Bone marrow (tissue), 2 donors: ENCODE results near the gene ACE.
A peak's percentile ranks its signal among the peaks of the same experiment; 100 is the strongest.
"Not testable (repeated sequence)": the region's sequence is repeated elsewhere in the genome, so short reads cannot be mapped to it uniquely, and the experiment has no call there.

Source experiments
- DNase-seq, 2 donors: peaks; one replicate each; lab custom pipeline; 2025; lab: John Stamatoyannopoulos, UW

The ACE gene

DNA sequence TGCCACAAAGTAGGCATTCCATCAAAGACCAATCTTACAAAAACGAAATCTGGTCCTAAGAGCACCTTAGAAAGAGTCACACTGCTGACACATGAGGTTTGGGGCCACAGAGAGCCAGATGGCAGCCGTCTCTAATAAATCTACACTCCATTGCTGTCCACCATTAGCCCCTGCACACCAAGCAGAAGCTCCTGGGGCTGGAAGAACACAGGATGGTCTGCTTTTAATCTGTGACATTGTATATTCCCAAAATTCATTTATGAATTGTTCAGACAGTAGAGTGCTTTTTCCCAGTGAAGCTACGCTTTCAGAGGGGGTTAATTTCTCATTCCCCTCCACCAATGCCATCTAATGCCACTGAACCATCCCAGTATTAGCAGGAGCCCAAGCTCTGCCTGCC, 32.4 kb upstream of the ACE start:
- DNase-seq: no peak

- no peak for DNase-seq
These were observed 31.8 kb upstream of the ACE start for GRCh38 chr17:63445065-63445464.

GRCh38 chr17:63445571-63445953, 31.3 kb upstream of the ACE start:
- no peak for DNase-seq

DNA sequence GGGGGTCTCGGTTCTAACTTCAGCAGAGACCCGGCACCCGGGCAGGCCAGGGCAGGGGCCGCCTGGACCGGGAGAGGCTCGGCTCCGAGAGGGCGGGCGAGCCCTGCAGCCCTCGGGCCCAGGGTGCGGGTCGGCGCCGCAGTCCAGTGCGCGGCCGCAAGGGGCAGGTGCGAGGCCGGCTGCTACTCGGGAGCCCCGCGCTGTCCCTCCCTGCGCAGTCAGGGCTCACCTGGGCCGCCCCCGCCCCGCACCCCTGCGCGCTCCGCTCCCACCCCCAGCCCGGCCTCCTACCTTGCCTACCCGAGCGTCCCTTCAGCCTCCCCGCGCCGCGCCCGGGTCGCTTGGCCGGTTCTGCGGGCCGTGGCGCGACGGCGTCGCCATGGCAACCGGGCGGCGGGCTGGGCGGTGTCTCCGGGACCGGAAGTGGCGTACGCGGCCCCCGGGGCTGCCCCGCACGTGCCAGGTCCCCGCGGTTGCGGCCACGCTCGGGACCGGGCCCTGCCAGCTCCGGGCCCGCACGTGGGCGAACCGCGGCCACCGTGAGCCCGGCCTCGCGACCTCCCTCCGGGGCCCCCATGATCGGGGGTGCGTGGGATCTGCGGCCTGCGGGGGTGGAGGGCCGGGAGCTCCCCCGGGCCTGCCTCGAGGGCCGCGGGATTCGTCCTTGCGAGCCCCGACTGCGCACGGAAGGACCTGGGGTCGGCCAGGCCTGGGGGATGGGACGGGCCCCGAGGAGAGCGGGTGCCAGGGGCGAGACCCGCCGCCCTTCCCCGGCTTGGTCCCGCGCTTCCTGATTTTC, 30.7 kb upstream of the ACE start, which contains the start of gene CYB561:
Gene CYB561 (minus strand): TSS at position 353 of the 799 bp plus-strand sequence. CDS start 8,759 bp downstream, outside the sequence.
- peak in 1 of 2 donors; percentile 81 for DNase-seq

DNA sequence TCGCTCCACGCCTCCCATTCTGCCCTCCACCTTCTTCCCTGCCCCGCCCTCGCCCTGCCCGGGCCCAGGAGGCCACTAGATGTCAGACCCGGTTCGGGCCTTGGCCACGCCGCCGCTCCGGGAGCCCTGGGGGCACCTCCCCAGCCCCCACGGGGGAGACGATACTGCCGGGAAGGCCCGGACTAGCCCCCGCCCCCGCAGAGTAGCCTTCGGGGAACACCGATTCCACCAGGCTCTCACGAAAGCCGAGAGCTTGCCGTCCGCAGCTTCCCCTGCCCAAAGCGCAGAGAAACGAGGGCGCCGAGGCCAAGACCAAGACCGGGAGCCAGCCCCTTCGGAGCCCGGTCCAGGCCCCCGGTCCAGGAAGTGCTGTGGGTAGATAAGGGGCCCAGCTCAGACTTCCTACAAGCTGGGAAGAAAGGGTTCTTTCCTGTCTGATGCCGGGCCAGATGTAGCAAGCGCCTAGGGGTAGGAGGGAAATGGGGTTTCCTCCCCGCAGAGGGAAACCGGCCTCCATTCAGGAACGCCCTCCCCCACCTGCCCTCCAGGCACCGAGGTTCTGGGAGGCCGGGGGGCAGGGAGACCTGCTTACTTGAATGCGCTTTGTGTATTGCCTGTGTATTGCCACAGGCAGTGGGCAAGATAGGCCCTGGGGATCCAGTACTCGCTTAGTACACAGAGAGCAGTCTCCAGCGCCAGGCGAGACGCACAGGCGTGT, 29.9 kb upstream of the ACE start:
- peak; percentile 66 to 76 for DNase-seq

GRCh38 chr17:63447471-63448009, 29.3 kb upstream of the ACE start:
- DNase-seq: no peak

- DNase-seq: no peak
These were observed 28.2 kb upstream of the ACE start for GRCh38 chr17:63448655-63449054.

- peak in 1 of 2 donors; percentile 65 for DNase-seq
These were observed 26.3 kb upstream of the ACE start for GRCh38 chr17:63450551-63450950.

DNA sequence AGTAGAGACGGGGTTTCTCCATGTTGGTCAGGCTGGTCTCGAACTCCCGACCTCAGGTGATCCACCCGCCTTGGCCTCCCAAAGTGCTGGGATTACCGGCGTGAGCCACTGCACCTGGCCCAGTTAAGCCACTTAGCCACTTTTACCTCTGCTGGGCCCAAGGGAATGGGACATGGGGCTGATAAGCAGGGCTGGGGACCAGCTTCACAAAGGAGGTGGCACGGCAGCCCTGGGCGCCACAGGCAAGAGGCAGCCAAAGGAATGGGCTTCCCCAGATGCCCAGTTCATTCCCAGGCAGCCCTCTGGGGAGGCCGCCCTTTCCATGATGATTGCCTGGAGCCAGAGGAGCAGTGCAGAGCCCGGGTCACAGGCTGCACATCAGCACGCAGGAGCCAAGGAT, 25.7 kb upstream of the ACE start:
- DNase-seq: no peak

DNA sequence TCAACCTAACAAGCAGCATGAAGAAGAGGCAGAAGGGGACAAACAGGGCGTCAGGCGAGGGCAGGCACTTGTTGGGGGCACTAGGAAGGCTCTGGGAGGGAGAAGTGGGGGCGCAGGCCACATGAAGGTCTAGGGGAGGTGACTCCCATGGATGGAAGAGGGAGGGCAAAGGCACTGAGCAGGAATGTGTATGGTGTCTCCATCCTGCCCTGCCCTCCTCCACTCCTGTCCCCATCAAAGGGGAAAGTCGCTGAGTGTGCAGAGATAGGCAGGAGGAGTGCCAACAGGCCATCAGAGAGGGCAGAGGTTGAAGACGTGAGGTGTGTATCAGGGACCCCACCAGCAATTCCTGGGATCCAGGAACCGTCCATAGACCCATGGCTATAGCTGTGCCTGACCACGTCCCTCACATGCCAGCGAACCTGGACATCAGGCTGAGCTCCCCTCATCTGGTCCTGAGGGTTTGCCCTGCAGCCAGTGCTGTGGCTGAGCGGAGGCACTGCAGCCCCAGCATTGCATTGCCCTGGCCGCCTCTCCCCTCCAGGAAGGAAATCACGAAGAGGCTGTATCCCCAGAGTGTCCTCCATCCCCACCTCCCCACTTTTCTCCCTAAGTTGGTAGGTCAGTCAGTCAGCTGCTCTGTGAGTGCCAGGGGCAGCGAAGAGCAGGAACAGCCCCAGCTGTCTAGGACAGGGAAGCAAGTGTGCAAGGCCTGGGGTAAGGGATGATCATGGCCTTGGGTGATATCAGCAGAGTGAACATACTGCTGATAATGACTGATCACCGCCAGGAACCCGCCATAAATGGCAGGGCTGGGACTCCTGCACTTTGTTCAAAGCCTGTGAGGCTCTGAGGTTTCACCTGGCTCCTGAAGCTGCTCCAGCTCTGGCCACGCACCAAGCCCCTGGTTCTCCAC, 24.6 kb upstream of the ACE start:
- DNase-seq: no peak

DNA sequence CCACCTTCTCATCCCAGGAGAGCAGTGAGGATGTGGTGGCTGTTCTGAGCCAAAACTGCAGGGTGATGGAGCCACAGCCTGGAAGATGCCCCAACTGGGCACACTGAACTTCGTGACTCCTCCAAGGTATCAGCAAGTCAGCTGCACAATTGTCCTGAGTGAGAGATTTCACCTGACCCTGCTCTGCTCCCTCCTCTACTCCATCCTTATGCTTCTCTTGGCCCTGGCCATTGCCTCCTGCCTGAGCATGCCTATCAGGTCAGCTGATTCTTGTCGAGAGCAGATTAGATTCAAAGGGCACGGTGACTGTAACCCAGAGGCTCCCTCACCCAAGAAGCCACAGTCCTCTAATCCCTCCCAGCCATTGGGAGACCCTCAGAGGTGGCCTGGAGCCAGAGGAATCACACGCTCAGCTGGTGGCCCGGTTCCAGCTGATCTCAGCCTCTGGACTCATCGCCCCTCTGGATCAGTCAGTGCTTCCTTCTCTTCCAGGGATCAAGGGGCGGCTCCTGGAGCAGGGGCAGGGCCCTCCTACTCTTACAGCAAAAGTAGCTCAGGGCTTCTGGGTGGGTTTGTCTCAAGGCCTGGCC, 23.8 kb upstream of the ACE start:
- no peak for DNase-seq

- not testable (repeated sequence) for DNase-seq
These were observed 22.5 kb upstream of the ACE start for GRCh38 chr17:63454357-63454756.

- peak in 1 of 2 donors; percentile 57 for DNase-seq
These were observed 21.9 kb upstream of the ACE start for GRCh38 chr17:63454915-63455314.

DNA sequence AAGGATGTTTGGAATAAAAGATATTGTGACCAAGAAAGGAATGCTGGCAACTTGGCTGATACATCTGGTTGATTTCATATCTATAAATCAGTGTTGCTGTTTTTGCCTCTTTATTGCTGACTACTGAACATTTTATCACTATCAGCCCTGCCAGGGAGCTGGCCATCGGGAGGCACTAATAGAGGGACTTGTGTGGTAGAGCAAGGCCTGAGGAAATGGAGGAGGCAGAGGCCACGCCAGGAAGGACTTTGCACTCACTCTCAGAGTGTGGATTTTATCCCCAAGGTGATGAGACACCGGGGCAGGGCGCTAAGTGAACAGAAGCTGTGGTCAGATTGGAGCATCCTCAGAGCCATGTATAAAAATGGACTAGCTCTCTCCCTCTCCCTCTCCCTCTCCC, 21.4 kb upstream of the ACE start:
- no peak for DNase-seq

DNA sequence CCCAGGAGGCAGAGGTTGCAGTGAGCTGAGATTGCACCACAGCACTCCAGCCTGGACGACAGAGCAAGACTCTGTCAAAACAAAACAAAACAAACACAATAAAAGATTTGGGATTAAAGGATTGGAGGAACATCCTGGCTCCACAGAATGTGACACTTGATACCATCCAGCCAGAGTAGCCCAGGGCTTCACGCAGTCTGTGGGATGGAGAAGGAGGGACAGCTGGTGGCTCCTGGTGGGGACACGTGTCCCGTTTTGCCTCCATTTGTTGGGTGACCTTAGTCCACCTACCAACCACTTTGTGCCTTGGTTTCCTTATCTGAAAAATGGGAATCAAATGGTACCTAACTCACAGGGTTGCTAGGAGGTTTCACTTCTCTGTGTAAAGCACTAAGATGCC, 18.4 kb upstream of the ACE start:
- no peak for DNase-seq

GRCh38 chr17:63460018-63460417, 16.8 kb upstream of the ACE start:
- DNase-seq: no peak

DNA sequence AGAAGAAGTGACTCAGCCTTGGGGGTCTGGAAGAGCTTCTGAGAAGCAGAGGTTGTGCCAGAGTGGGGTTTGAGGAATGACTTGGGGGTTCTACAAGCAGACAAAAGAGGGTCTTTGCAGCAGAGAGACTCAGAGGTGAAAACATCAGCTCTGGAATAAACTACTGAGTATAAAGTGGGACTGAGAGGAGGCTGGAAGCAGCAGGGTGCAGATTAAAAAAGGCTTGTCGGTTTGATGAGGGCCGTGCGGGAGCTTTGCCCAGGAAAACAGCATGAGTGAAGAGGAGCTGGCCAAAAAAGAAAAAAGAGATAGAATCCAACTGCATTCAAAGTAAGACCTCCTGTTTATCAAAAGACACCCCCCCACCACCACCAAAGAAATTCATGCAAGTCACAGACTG, 13.1 kb upstream of the ACE start:
- DNase-seq: no peak

GRCh38 chr17:63464691-63465236, 12.1 kb upstream of the ACE start:
- DNase-seq: peak in 1 of 2 donors; percentile 80

DNA sequence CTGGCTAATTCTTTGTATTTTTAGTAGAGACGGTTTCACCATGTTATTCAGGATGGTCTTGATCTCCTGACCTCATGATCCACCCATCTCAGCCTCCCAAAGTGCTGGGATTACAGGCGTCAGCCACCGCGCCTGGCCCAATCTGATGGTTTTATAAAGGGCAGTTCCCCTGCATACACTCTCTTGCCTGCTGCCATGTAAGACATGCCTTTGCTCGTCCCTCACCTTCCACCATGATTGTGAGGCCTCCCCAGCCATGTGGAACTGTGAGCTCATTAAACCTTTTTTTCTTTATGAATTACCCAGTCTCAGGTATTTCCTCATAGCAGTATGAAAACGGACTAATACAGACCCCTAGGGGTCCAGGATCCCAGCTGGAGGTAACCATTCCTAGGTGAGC, 8.8 kb upstream of the ACE start:
- not testable (repeated sequence) for DNase-seq

GRCh38 chr17:63474174-63474573, 2.7 kb upstream of the ACE start:
- no peak for DNase-seq
